Dedifferentiated amniotic fluid mesenchymal stem cell (primary cell): ENCODE measurements around the gene ZFYVE9.
"Not testable (repeated sequence)": the region's sequence is repeated elsewhere in the genome, so short reads cannot be mapped to it uniquely, and the experiment has no call there.

Experiments used
- DNase-seq: peaks from one replicate; pipeline ENCODE4 v3.0.0-alpha.2; 2016; ENCODE audit errors: extremely low spot score

Gene ZFYVE9

GRCh38 chr1:52145137-52145536 lies 3.2 kb downstream of the ZFYVE9 start:
- DNase-seq: no peak

GRCh38 chr1:52150445-52150844 lies 8.6 kb downstream of the ZFYVE9 start:
- DNase-seq: not testable (repeated sequence)

- DNase-seq: no peak
Observed at GRCh38 chr1:52150946-52151345, 9.1 kb downstream of the ZFYVE9 start.

DNA sequence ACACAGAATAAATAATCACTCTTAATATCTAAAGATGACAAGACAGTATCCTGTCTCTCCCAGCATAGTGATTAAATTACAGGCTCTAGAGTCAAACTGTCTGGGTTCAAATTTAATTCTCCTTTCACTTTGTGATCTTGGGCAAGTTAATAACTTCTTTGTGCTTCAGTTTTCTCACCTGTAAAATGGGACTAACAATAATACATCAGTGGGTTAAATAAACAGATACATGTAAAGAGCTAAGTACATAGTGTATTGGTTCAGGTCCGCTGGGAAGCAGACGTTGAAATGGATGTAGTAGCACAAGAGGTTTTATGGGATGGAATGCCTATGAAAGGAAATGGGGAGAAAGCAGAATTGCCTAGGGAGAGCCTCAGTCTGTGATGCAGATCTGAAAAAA lies 10.7 kb downstream of the ZFYVE9 start:
- no peak for DNase-seq

- DNase-seq: no peak
Observed at GRCh38 chr1:52153010-52153409, 11.1 kb downstream of the ZFYVE9 start.

DNA sequence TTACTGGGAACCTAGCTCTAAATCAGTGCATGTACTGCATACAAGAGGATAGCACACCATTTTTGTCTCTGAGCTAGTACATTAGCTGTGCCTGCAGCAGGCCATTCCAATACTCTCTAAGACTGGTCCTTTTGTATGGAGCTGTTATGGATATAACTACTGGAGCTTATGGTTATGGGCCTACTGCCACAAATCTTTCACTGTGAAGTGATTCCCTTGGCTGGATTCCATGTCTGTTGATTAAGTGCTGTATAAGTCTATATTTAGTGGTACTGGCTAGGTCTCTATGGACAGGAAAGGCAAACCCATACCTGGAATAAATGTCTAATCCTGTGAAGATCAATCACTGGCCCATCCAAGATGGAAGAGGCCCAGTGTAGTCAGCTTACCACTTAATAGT lies 12.0 kb downstream of the ZFYVE9 start:
- no peak for DNase-seq

GRCh38 chr1:52156460-52156859 lies 14.6 kb downstream of the ZFYVE9 start:
- DNase-seq: no peak

DNA sequence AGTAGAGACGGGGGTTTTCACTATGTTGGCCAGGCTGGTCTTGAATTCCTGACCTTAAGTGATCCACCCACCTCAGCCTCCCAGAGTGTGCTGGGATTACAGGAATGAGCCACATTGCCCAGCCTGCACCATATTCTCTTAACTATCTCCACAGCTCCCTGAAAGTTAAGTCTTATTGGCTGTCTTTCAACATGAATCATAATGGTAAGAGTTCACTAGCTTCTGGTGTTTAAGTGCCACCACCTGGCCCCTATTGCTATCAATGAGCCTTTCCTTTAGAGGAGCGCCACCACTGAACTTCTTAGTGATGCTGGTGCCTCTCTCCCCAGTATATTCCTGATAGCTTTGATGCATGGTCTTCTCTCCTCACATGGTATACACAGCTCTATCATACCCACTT lies 15.7 kb downstream of the ZFYVE9 start:
- no peak for DNase-seq

DNA sequence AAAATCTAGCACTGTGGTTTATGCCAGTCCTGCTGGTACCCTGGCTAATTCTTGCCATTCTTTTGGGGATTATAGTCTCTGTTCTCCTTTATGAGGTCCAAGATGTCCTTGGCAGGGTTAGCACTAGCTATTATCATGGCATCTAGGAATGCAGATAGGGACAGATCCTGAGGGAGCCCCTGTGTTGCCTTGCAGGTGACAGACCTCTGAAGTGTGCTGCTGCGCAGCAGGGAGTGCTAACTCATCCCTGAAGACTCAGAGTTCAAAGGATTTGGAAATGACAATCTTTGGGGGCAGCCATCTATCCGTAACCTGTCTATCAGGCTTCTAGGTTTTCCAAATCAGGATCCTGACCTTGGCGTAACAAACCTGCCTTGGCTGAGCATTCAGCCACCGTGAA lies 16.3 kb downstream of the ZFYVE9 start:
- no peak for DNase-seq

- peak; percentile 29 for DNase-seq
Observed at GRCh38 chr1:52159033-52159789, 17.3 kb downstream of the ZFYVE9 start.

GRCh38 chr1:52162947-52163346 lies 21.1 kb downstream of the ZFYVE9 start:
- no peak for DNase-seq

GRCh38 chr1:52164604-52165003 lies 22.7 kb downstream of the ZFYVE9 start:
- DNase-seq: no peak

DNA sequence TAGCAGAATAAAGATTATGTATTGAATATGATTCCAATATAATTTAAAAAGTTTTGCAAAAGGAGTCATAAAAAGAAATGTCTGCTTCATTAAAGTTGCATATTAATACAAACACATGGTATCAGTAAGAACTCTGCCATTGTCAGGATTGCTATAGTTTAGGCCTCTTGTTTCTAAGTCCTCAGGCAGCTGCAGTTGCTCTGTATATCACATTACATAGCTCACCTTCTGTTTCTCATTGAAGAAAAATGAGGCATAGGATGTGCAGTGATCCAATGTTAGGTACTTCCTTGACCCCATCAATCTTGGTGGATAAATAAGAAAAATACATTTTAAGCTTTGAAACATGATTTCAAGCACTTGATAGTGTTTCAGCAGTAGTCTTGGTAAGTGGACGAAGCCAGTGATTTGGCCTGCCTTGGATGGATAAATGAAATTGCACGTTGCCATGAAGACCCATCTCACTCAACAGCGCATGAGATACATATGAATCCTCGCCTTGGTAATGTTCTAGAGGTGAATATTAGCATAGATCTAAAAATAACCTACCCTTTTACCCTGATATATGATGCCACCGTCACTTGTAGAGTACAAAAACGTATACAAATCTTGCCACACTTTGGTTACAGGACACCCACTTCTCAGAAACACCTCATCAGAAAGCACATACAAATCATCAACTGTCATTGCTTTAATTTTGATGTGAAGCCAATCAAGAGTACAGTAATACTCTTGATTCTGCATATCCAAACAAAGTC lies 25.3 kb downstream of the ZFYVE9 start:
- no peak for DNase-seq

DNA sequence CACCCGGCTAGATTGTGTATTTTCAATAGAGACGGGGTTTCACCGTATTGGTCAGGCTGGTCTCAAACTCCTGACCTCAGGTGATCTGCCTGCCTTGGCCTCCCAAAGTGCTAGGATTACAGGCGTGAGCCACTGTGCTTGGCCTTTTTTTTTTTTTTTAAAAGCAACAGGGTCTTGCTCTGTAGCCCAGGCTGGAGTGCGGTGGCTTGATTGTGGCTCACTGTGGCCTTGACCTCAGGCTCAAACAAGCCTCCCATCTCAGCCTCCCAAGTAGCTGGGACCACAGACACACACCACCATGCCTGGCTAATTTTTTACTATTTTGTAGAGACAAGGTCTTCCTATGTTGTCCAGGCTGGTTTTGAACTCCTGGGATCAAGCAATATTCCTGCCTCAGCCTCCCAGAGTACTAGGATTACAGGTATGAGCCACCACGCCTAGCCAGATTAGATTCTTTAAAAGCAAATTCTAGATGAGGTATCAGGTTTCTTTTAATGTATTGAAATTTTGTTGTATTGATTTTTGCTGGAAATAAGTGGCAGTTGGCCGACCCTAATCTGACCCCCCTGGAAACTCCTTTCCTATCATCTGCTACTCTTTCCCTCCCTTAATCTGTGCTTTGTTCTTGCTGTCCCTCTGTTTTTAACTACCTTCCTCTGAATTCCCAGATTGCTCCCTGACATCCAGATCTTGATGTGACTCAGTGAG lies 26.6 kb downstream of the ZFYVE9 start:
- no peak for DNase-seq

DNA sequence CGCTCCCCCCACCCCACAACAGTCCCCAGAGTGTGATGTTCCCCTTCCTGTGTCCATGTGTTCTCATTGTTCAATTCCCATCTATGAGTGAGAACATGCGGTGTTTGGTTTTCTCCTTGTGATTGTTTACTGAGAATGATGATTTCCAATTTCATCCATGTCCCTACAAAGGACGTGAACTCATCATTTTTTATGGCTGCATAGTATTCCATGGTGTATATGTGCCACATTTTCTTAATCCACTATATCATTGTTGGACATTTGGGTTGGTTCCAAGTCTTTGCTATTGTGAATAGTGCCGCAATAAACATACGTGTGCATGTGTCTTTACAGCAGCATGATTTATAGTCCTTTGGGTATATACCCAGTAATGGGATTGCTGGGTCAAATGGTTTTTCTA lies 29.3 kb downstream of the ZFYVE9 start:
- not testable (repeated sequence) for DNase-seq

DNA sequence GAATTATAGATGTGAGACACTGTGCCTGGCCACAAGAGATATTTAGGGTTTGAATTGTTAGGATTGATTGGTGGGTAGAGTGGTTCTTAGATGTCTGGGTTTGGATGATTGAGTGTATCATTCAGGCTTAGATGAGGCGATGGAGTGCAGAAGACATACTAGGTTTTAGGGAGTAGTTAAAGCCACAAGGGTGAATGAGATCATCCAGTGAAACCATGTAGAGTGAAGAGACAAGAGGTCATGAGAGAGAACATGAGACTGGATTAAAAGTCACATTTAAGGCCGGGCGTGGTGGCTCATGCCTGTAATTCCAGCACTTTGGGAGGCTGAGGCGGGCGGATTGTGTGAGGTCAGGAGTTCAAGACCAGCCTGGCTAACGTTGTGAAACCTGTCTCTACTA lies 37.2 kb downstream of the ZFYVE9 start:
- DNase-seq: no peak

- DNase-seq: no peak
Observed at GRCh38 chr1:52180176-52180575, 38.3 kb downstream of the ZFYVE9 start.

GRCh38 chr1:52181759-52182158 lies 39.9 kb downstream of the ZFYVE9 start:
- not testable (repeated sequence) for DNase-seq

- DNase-seq: not testable (repeated sequence)
Observed at GRCh38 chr1:52182328-52182727, 40.4 kb downstream of the ZFYVE9 start.

GRCh38 chr1:52182874-52183400 lies 41.0 kb downstream of the ZFYVE9 start:
- no peak for DNase-seq

GRCh38 chr1:52186449-52186848 lies 44.6 kb downstream of the ZFYVE9 start:
- DNase-seq: no peak

- no peak for DNase-seq
Observed at GRCh38 chr1:52189898-52190480, 48.1 kb downstream of the ZFYVE9 start.
